ENCODE data around the gene BRD4. TPM values are rescaled to one million over a fixed set of nuclear protein-coding genes. Genes with fewer than 3 reads are reported as not detected.

BRD4 gene
- total and polyA plus RNA-seq, 2 of the 13 experiments (the other 11 are each of a cell fraction or from before 2014, with no cell fraction given): 10.5 to 11.4 TPM

GRCh38 chr19:15297416-15298224 lies 34.7 kb downstream of the BRD4 start (continued):
- no peak for TF ChIP-seq ZNF749 (CRISPR knock-in tag; IDR thresholded peaks at IDR 0.05; ENCODE audit: borderline replicate concordance)
- no peak for TF ChIP-seq ZNF3 (CRISPR knock-in tag; IDR thresholded peaks at IDR 0.05)
- no peak; the same call in 1 of the 2 replicates for TF ChIP-seq EED (CRISPR knock-in tag; IDR thresholded peaks at IDR 0.05)
- TF ChIP-seq ZNF256 (CRISPR knock-in tag; conservative IDR thresholded peaks at IDR 0.05): no peak
- peak; percentile 46; the same call in 1 of the 2 replicates for TF ChIP-seq NCOR1 (IDR thresholded peaks at IDR 0.05; ENCODE audit: borderline replicate concordance, low read length)
- no peak for TF ChIP-seq ZFP37 (CRISPR knock-in tag; IDR thresholded peaks at IDR 0.05; ENCODE audit: borderline replicate concordance)
- peak; percentile 71; the same call in 1 of the 2 replicates for TF ChIP-seq ETV5 (CRISPR knock-in tag; IDR thresholded peaks at IDR 0.05; ENCODE audit: borderline replicate concordance)
- no peak for TF ChIP-seq AKNA (CRISPR knock-in tag; IDR thresholded peaks at IDR 0.05; ENCODE audit: borderline replicate concordance)
- TF ChIP-seq GMEB2 (CRISPR knock-in tag; IDR thresholded peaks at IDR 0.05; ENCODE audit: low read depth): no peak
- no peak for TF ChIP-seq ZSCAN22 (CRISPR knock-in tag; IDR thresholded peaks at IDR 0.05)
- 0 out of 2 replicates have a peak, but pooled peaks have one; percentile 71 for TF ChIP-seq MIER2 (CRISPR knock-in tag; IDR thresholded peaks at IDR 0.05)
- no peak for TF ChIP-seq ZBTB2 (CRISPR knock-in tag; IDR thresholded peaks at IDR 0.05; ENCODE audit: low read depth)
- TF ChIP-seq SOX5 (CRISPR knock-in tag; IDR thresholded peaks at IDR 0.05; ENCODE audit: borderline replicate concordance): peak; percentile 92
- no peak for TF ChIP-seq SATB2 (CRISPR knock-in tag; IDR thresholded peaks at IDR 0.05)
- TF ChIP-seq ZMYM3 (CRISPR knock-in tag; IDR thresholded peaks at IDR 0.05): 0 out of 2 replicates have a peak, but pooled peaks have one; percentile 64
- no peak for TF ChIP-seq CCAR2 (optimal IDR thresholded peaks at IDR 0.05; ENCODE audit: low read depth, low read length)
- 0 out of 2 replicates have a peak, but pooled peaks have one; percentile 39 for TF ChIP-seq ZBTB38 (CRISPR knock-in tag; IDR thresholded peaks at IDR 0.05)
- TF ChIP-seq ZSCAN25 (CRISPR knock-in tag; IDR thresholded peaks at IDR 0.05): no peak
- peak; percentile 58 for TF ChIP-seq SKI (IDR thresholded peaks at IDR 0.05; ENCODE audit: partially characterized antibody)
